NT2/D1 (cell line): ENCODE results near the gene ERCC1.
"Not testable (repeated sequence)": the region's sequence is repeated elsewhere in the genome, so short reads cannot be mapped to it uniquely, and the experiment has no call there.

Experiments used
- DNase-seq: peaks from one replicate; pipeline ENCODE4 v3.0.0-alpha.2; 2011; ENCODE audit warnings: low read depth, low spot score
- H3K27me3 ChIP-seq: 2 replicates; pipeline ENCODE4 v1.6.0; 2011; ENCODE audit warnings: mild to moderate bottlenecking; ENCODE audit not compliant: insufficient read length, insufficient read depth
- H3K36me3 ChIP-seq: 2 replicates; pipeline ENCODE4 v1.6.1; 2011; ENCODE audit warnings: mild to moderate bottlenecking, low read length, mixed read lengths; ENCODE audit not compliant: insufficient read depth, insufficient read length
- H3K4me1 ChIP-seq: 2 replicates; pipeline ENCODE4 v1.5.1; 2011; ENCODE audit not compliant: insufficient read depth, insufficient read length
- H3K4me3 ChIP-seq: 2 replicates; pipeline ENCODE4 v1.5.1; 2011; ENCODE audit warnings: low read depth; ENCODE audit not compliant: insufficient read length
- H3K9ac ChIP-seq: 2 replicates; pipeline ENCODE4 v1.6.0; 2011; ENCODE audit warnings: low read depth; ENCODE audit not compliant: insufficient read length
- H3K9me3 ChIP-seq: 2 replicates; pipeline ENCODE4 v1.5.1; 2011; ENCODE audit warnings: mild to moderate bottlenecking, low read length; ENCODE audit not compliant: insufficient read depth
- SUZ12 ChIP-seq: IDR thresholded peaks from 2 replicates; pipeline ENCODE4 v1.6.1; 2011; ENCODE audit not compliant: insufficient read length, insufficient read depth; ENCODE audit errors: extremely low read depth
- YY1 ChIP-seq: IDR thresholded peaks from 2 replicates; pipeline ENCODE4 v1.6.1; 2011; ENCODE audit not compliant: insufficient read length, insufficient read depth
- ZNF274 ChIP-seq: IDR thresholded peaks from 2 replicates; pipeline ENCODE4 v1.6.1; 2011; ENCODE audit warnings: mild to moderate bottlenecking, low read depth, low read length

The ERCC1 gene

GRCh38 chr19:45439569-45440258 lies 16.0 kb upstream of the ERCC1 start:
- TF ChIP-seq SUZ12 (no peak), ZNF274 (no peak), YY1 (peak; percentile 21)
- H3K4me1 ChIP-seq: peaks cover 11% of the 10 kb centered on the region
- H3K9me3 ChIP-seq: no peaks in the 10 kb centered on the region
- DNase-seq: no peak
- H3K36me3 ChIP-seq: no peaks in the 10 kb centered on the region
- H3K27me3 ChIP-seq: no peaks in the 10 kb centered on the region
- H3K4me3 ChIP-seq: peak overlapping the region; percentile 47
- H3K9ac ChIP-seq: peak overlapping the region; percentile 77

DNA sequence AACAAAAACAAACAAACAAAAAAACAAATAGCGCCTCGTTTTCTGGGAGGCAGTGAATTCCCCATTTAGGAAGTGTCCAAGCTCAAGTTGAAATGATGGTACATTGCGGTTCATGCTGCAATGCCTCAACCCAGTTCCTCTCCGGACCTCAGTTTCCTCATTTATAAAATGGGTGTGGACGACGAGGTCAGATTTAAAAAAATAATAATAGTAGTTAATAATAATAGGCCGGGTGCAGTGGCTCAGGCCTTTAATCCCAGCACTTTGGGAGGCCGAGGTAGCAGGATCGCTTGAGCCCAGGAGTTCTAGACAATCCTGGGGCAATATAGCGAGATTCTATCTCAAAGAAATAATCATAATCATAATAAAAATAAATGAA lies 15.5 kb upstream of the ERCC1 start:
- no peak for TF ChIP-seq SUZ12
- no peak for TF ChIP-seq YY1
- no peak for TF ChIP-seq ZNF274
- no peaks in the 10 kb centered on the region for H3K9me3 ChIP-seq
- H3K4me1 ChIP-seq: peaks cover 11% of the 10 kb centered on the region
- DNase-seq: no peak
- no peaks in the 10 kb centered on the region for H3K27me3 ChIP-seq
- no peak overlapping the region for H3K4me3 ChIP-seq
- no peaks in the 10 kb centered on the region for H3K36me3 ChIP-seq
- peak overlapping the region; percentile 77 for H3K9ac ChIP-seq

DNA sequence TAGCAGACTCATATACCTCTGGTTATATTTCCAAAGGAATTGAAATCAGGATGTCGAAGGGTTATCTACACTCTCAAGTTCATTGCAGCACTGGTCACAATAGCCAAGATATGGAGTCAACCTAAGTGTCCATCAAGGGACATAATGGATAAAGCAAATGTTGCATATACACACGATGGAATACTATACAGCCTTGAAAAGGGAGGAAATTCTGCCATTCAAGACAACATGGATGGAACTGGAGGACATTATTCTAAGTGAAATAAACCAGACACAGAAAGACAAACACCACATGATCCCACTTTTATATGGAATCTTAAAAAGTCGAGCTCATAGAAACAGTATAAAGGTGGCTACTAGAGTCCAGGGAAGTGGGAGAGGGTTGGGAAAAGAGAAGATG lies 13.6 kb upstream of the ERCC1 start:
- no peak overlapping the region for H3K9ac ChIP-seq
- no peak for TF ChIP-seq ZNF274
- TF ChIP-seq SUZ12: no peak
- no peak for TF ChIP-seq YY1

DNA sequence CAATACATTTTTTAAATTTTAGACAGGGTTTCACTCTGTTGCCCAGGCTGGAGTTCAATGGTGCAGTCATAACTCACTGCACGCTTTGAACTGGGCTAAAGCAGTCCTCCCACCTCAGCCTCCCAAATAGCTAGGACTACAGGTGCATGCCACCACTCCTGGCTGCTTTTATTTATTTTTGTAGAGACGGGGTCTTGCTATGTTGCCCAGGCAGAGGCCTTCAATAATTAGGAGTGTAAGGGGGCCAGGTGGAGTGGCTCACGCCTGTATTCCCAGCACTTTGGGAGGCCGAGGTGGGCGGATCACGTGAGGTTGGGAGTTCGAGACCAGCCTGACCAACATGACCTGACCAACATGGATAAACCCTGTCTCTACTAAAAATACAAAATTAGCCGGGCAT lies 8.8 kb upstream of the ERCC1 start:
- not testable (repeated sequence) for DNase-seq, H3K4me1 ChIP-seq, H3K36me3 ChIP-seq, H3K27me3 ChIP-seq, H3K9me3 ChIP-seq, H3K4me3 ChIP-seq, H3K9ac ChIP-seq

More for the DNA sequence above, 13.6 kb upstream of the ERCC1 start:
- no peaks in the 10 kb centered on the region for H3K9me3 ChIP-seq
- no peak overlapping the region for H3K4me3 ChIP-seq
- H3K27me3 ChIP-seq: no peaks in the 10 kb centered on the region
- H3K4me1 ChIP-seq: peaks cover 4% of the 10 kb centered on the region
- no peak for DNase-seq
- no peaks in the 10 kb centered on the region for H3K36me3 ChIP-seq

DNA sequence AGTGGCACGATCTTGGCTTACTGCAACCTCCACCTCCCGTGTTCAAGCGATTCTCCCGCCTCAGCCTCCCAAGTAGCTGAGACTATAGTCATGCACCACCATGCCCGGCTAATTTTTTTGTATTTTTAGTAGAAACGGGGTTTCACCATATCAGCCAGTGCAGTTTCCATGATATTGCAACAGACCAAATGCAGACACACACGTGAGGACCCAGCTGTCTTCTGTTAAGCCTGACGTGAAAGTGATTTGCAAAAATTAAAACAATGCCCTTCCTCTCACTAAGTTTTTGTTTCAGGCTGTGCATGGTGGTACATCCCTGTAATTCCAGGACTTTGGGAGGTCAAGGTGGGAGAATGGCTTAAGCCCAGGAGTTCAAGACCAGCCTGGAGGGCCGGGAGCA lies 7.3 kb upstream of the ERCC1 start:
- H3K27me3 ChIP-seq, DNase-seq, H3K9ac ChIP-seq, H3K4me1 ChIP-seq, H3K4me3 ChIP-seq, H3K36me3 ChIP-seq, H3K9me3 ChIP-seq: not testable (repeated sequence)

DNA sequence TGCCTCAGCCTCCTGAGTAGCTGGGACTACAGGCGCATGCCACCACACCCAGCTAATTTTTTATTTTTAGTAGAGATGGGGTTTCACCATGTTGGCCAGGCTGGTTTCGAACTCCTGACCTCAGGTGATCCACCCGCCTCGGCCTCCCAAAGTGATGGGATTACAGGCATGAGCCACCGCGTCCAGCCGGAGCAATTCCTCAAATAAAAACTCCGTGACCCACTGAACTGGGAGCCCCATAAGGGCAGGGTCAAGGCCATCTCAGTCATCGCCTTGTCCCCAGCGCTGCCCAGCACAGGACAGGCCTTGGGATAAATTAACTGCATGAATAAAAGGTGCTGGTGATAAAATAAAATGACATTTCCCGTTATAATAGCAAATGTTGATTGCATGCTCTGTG lies 6.2 kb upstream of the ERCC1 start:
- not testable (repeated sequence) for H3K4me3 ChIP-seq, H3K9me3 ChIP-seq, H3K36me3 ChIP-seq, H3K9ac ChIP-seq, H3K4me1 ChIP-seq, H3K27me3 ChIP-seq, DNase-seq

DNA sequence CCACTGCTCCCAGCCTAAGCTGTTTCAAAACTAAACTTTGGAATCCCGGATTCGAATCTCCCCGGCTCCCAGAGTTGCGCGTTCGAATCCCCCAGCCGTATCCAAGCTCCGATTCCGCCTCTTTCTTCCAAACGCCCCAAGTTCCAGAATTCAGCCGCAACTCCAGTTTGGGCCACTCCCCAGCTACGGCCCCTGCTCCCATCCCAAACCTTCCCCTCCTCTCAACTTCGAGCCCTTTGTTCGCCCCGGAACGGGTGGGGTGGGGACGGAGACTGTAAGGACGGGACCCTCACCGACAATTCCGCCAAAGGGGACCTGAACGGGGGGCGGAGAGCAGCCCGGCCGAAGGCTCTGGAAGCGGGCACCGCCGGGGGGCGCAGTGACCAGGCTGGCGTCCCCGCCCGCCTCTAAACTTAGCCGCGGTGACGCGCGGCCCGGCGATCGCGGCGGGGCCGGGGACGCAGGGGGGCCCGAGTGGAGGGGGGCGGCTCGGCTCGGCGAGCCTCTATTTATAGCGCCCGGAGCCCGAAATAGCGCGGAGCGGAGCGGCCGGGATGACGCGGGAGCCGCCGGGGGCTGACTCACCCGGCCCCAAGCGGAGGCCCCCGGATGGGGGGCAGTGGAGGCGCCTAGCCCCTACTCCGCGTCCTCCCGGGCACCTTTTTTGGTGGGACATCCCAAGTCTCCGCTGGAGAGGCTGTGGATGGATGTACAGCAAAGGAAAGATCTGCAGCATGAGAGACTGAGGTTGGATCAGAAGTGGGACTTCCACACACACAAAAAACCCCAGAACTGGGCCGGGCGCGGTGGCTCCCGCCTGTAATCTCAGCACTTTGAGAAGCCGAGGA lies 4.9 kb upstream of the ERCC1 start:
- H3K9ac ChIP-seq: peak overlapping the region; percentile 79
- H3K4me3 ChIP-seq: peak overlapping the region; percentile 51

More for the DNA sequence above, 4.9 kb upstream of the ERCC1 start:
- no peak for DNase-seq
- no peaks in the 10 kb centered on the region for H3K36me3 ChIP-seq
- no peak for TF ChIP-seq SUZ12
- TF ChIP-seq YY1: no peak
- no peak for TF ChIP-seq ZNF274
- no peaks in the 10 kb centered on the region for H3K9me3 ChIP-seq
- H3K4me1 ChIP-seq: peaks cover 2% of the 10 kb centered on the region
- no peaks in the 10 kb centered on the region for H3K27me3 ChIP-seq
